CD4-positive, alpha-beta T cell treated with Interleukin-4 for 4 hours (primary cell): ENCODE measurements around the gene HAND1.

Source experiments
- DNase-seq: peaks from one replicate; pipeline ENCODE4 v3.0.0-alpha.2; 2020

Gene HAND1

GRCh38 chr5:154477382-154478223, 424 bp downstream of the HAND1 start:
- DNase-seq, result no peak

- no peak for DNase-seq
Measured at GRCh38 chr5:154476354-154477205, 1.4 kb downstream of the HAND1 start.

- DNase-seq, result no peak
Measured at GRCh38 chr5:154475591-154476353, 2.3 kb downstream of the HAND1 start.

- no peak for DNase-seq
Measured at GRCh38 chr5:154474396-154475334, 3.4 kb downstream of the HAND1 start.

- DNase-seq, result no peak
Measured at GRCh38 chr5:154473581-154474283, 4.3 kb downstream of the HAND1 start.

- no peak for DNase-seq
Measured at GRCh38 chr5:154472871-154473580, 5.0 kb downstream of the HAND1 start.

- DNase-seq, result no peak
Measured at GRCh38 chr5:154470947-154471870, 6.8 kb downstream of the HAND1 start.

GRCh38 chr5:154470137-154470536, 7.9 kb downstream of the HAND1 start:
- no peak for DNase-seq

GRCh38 chr5:154467655-154468354, 10.2 kb downstream of the HAND1 start:
- peak; percentile 54 for DNase-seq

- no peak for DNase-seq
Measured at GRCh38 chr5:154466671-154467070, 11.4 kb downstream of the HAND1 start.

- DNase-seq, result no peak
Measured at GRCh38 chr5:154466147-154466546, 11.9 kb downstream of the HAND1 start.

- no peak for DNase-seq
Measured at GRCh38 chr5:154465169-154465568, 12.9 kb downstream of the HAND1 start.

GRCh38 chr5:154464438-154464837, 13.6 kb downstream of the HAND1 start:
- DNase-seq, result no peak

- DNase-seq, result no peak
Measured at GRCh38 chr5:154461531-154461930, 16.5 kb downstream of the HAND1 start.

GRCh38 chr5:154460172-154460571, 17.9 kb downstream of the HAND1 start:
- DNase-seq, result no peak

GRCh38 chr5:154459015-154459414, 19.0 kb downstream of the HAND1 start:
- DNase-seq, result no peak

GRCh38 chr5:154456540-154456939, 21.5 kb downstream of the HAND1 start:
- no peak for DNase-seq

- DNase-seq, result no peak
Measured at GRCh38 chr5:154455585-154455984, 22.4 kb downstream of the HAND1 start.

- no peak for DNase-seq
Measured at GRCh38 chr5:154451957-154452356, 26.1 kb downstream of the HAND1 start.
